Activated B cell treated with CpG ODN at 0.5 μM for 24 hours (primary cell): ENCODE measurements around the gene WSCD1. TPM values are rescaled to one million over a fixed set of nuclear protein-coding genes. Genes with fewer than 3 reads are reported as not detected.

Source experiments
- ATAC-seq: fragments of 200-7000 bp; cut with Tn5 transposase; one replicate; pipeline ENCODE4 v1.10.0; 2021; ENCODE audit warnings: low read depth, mild to moderate bottlenecking, moderate library complexity
- CTCF ChIA-PET: fragments of 350-600 bp; sonication (Branson Sonifier 250); formaldehyde crosslinking; loops from one replicate; lab custom pipeline; 2021; ENCODE audit warnings: antibody characterized with exemption; lab: Charles Lee
- POLR2A ChIA-PET: fragments of 350-600 bp; sonication (Branson Sonifier 250); formaldehyde crosslinking; loops from one replicate; lab custom pipeline; 2021; ENCODE audit warnings: antibody characterized with exemption; lab: Charles Lee
- DNase-seq: peaks from one replicate; pipeline ENCODE4 v3.0.0; 2022
- H3K27ac Mint-ChIP-seq: one replicate; pipeline ENCODE4 v1.8.0; 2020; ENCODE audit warnings: mixed read lengths
- H3K27me3 Mint-ChIP-seq: one replicate; pipeline ENCODE4 v1.8.0; 2021; ENCODE audit warnings: mixed read lengths
- H3K36me3 Mint-ChIP-seq: one replicate; pipeline ENCODE4 v1.8.0; 2021; ENCODE audit warnings: low read depth, mixed read lengths
- H3K4me1 Mint-ChIP-seq: one replicate; pipeline ENCODE4 v1.8.0; 2021; ENCODE audit warnings: mixed read lengths
- H3K4me3 Mint-ChIP-seq: one replicate; pipeline ENCODE4 v1.8.0; 2020; ENCODE audit warnings: mild to moderate bottlenecking, mixed read lengths
- H3K9me3 Mint-ChIP-seq: one replicate; pipeline ENCODE4 v1.8.0; 2020; ENCODE audit warnings: mixed read lengths
- CTCF ChIP-seq: fragments of 200-600 bp; IDR thresholded peaks from one replicate; pipeline ENCODE4 v1.8.0; 2022; ENCODE audit warnings: antibody characterized with exemption, mild to moderate bottlenecking
- intact Hi-C: fragments of 100-400 bp; cut with micrococcal nuclease; formaldehyde crosslinking; loops from one replicate; pipeline ENCODE4 v1.15.1; 2024
- total RNA-seq: library from RNA; stranded (reverse); gene quantifications from 2 replicates; pipeline ENCODE4 v1.2.3, GENCODE V29; 2022

WSCD1 gene
- total RNA-seq, 1 donor from 2014 or later: not detected

GRCh38 chr17:6104956-6105648, 34.9 kb downstream of the WSCD1 start:
- Mint-ChIP-seq H3K4me3 (no peak overlapping the region), H3K27ac (no peak overlapping the region), H3K36me3 (no peaks in the 10 kb centered on the region), H3K4me1 (no peaks in the 10 kb centered on the region), H3K9me3 (peaks cover 3% of the 10 kb centered on the region), H3K27me3 (peaks cover 4% of the 10 kb centered on the region)
- ATAC-seq (no peak), DNase-seq (no peak)
- POLR2A ChIA-PET: no interaction called here
- intact Hi-C loops: no loop called here
- no peak for TF ChIP-seq CTCF
- CTCF ChIA-PET: no interaction called here

- ChIA-PET POLR2A (no interaction called here), CTCF (no interaction called here)
- H3K27ac Mint-ChIP-seq: no peak overlapping the region
- DNase-seq (no peak), ATAC-seq (no peak)
- no peak overlapping the region for H3K4me3 Mint-ChIP-seq
- no peak for TF ChIP-seq CTCF
- peaks cover 7% of the 10 kb centered on the region for H3K27me3 Mint-ChIP-seq
- no peaks in the 10 kb centered on the region for H3K36me3 Mint-ChIP-seq
- peaks cover 3% of the 10 kb centered on the region for H3K9me3 Mint-ChIP-seq
- no peaks in the 10 kb centered on the region for H3K4me1 Mint-ChIP-seq
- intact Hi-C loops: no loop called here
Measured at GRCh38 chr17:6105649-6106007, 35.4 kb downstream of the WSCD1 start.

GRCh38 chr17:6106212-6106611, 36.0 kb downstream of the WSCD1 start:
- H3K36me3 Mint-ChIP-seq: no peaks in the 10 kb centered on the region
- CTCF ChIA-PET: no interaction called here
- ATAC-seq: no peak
- H3K27ac Mint-ChIP-seq: no peak overlapping the region
- H3K9me3 Mint-ChIP-seq: peaks cover 3% of the 10 kb centered on the region
- intact Hi-C loops: no loop called here
- DNase-seq: no peak
- H3K27me3 Mint-ChIP-seq: peaks cover 7% of the 10 kb centered on the region
- no peaks in the 10 kb centered on the region for H3K4me1 Mint-ChIP-seq
- H3K4me3 Mint-ChIP-seq: no peak overlapping the region
- POLR2A ChIA-PET: no interaction called here
- TF ChIP-seq CTCF: no peak

- Mint-ChIP-seq H3K27ac (no peak overlapping the region), H3K36me3 (no peaks in the 10 kb centered on the region), H3K27me3 (peaks cover 9% of the 10 kb centered on the region), H3K4me1 (no peaks in the 10 kb centered on the region), H3K9me3 (peaks cover 3% of the 10 kb centered on the region), H3K4me3 (no peak overlapping the region)
- intact Hi-C loops: no loop called here
- TF ChIP-seq CTCF: no peak
- ATAC-seq: no peak
- CTCF ChIA-PET: no interaction called here
- no peak for DNase-seq
- POLR2A ChIA-PET: no interaction called here
Measured at GRCh38 chr17:6107791-6108190, 37.6 kb downstream of the WSCD1 start.

- H3K36me3 Mint-ChIP-seq: no peaks in the 10 kb centered on the region
- ChIA-PET CTCF (interaction anchor here (0.9 kb wide), 1 partner anchor 11 kb away, joined by 3 read pairs; no protein-coding TSS in a partner anchor), POLR2A (no interaction called here)
- ATAC-seq: no peak
- H3K4me1 Mint-ChIP-seq: no peaks in the 10 kb centered on the region
- peaks cover 9% of the 10 kb centered on the region for H3K27me3 Mint-ChIP-seq
- peaks cover 3% of the 10 kb centered on the region for H3K9me3 Mint-ChIP-seq
- no peak overlapping the region for H3K4me3 Mint-ChIP-seq
- H3K27ac Mint-ChIP-seq: no peak overlapping the region
- DNase-seq: no peak
- intact Hi-C loops: no loop called here
- no peak for TF ChIP-seq CTCF
Measured at GRCh38 chr17:6108382-6108781, 38.2 kb downstream of the WSCD1 start.
